H1 (cell line): ENCODE measurements around the gene SFMBT2. TPM values are rescaled to one million over a fixed set of nuclear protein-coding genes. Genes with fewer than 3 reads are reported as not detected.

Experiments
- CTCF ChIA-PET: fragments of 300-600 bp; sonication (Branson Sonifier 250); formaldehyde crosslinking; loops from one replicate; lab custom pipeline; 2021; ENCODE audit not compliant: partially characterized antibody; lab: Charles Lee
- POLR2A ChIA-PET: fragments of 300-600 bp; sonication (Branson Sonifier 250); formaldehyde crosslinking; loops from one replicate; lab custom pipeline; 2021; ENCODE audit warnings: inconsistent platforms; ENCODE audit not compliant: partially characterized antibody; lab: Charles Lee
- DNase-seq, 2 experiments: peaks; one replicate each; pipeline versions ENCODE4 v3.0.0 to v3.0.0-alpha.2; 2010 to 2022; ENCODE audit warnings: low spot score in 2 of 2, low read depth in 1 of 2, mixed read lengths in 1 of 2
- FAIRE-seq: peaks from 2 replicates; lab custom pipeline; 2011; peaks lifted over from hg19 to GRCh38; lab: Jason Lieb, UNC
- H2AFZ ChIP-seq: 2 replicates; pipeline ENCODE4 v1.8.1; 2012; ENCODE audit warnings: low read length, inconsistent platforms
- H2AK5ac ChIP-seq: 2 replicates; pipeline ENCODE4 v1.6.1; 2013; ENCODE audit warnings: low read depth, low read length
- H2BK120ac ChIP-seq: replicated peaks from 2 replicates; pipeline ENCODE3; 2013; ENCODE audit warnings: low read depth, low read length, inconsistent platforms
- H2BK12ac ChIP-seq: 2 replicates; pipeline ENCODE4 v1.6.1; 2013; ENCODE audit warnings: low read depth, low read length
- H2BK15ac ChIP-seq: 2 replicates; pipeline ENCODE4 v1.6.1; 2013; ENCODE audit warnings: low read length
- H2BK20ac ChIP-seq: 2 replicates; pipeline ENCODE4 v1.6.1; 2013; ENCODE audit warnings: low read length
- H2BK5ac ChIP-seq: 2 replicates; pipeline ENCODE4 v1.6.1; 2013; ENCODE audit warnings: low read depth, low read length
- H3K14ac ChIP-seq: 2 replicates; pipeline ENCODE4 v1.6.1; 2013; ENCODE audit warnings: inconsistent platforms; ENCODE audit not compliant: insufficient read length
- H3K18ac ChIP-seq: 2 replicates; pipeline ENCODE4 v1.6.1; 2013; ENCODE audit warnings: low read length; ENCODE audit errors: extremely low read depth
- H3K23ac ChIP-seq: 2 replicates; pipeline ENCODE4 v1.6.1; 2013; ENCODE audit warnings: inconsistent platforms; ENCODE audit not compliant: insufficient read length
- H3K23me2 ChIP-seq: 2 replicates; pipeline ENCODE4 v1.6.1; 2013; ENCODE audit warnings: low read depth, low read length
- H3K27ac ChIP-seq: 2 replicates; pipeline ENCODE4 v1.6.1; 2011; ENCODE audit warnings: low read depth, low read length, inconsistent platforms
- H3K27me3 ChIP-seq, 4 experiments: replicated peaks in 1 of 4; 1 replicate in 1 of 4; 2 replicates in 3 of 4; pipeline versions ENCODE4 v1.6.1 to v1.8.1; 2011 to 2013; ENCODE audit warnings: low read length in 3 of 4, mild to moderate bottlenecking in 3 of 4, inconsistent platforms in 2 of 4, mixed read lengths in 2 of 4, moderate library complexity in 1 of 4; ENCODE audit not compliant: control insufficient read depth in 3 of 4, insufficient read depth in 3 of 4; ENCODE audit errors: extremely low read depth in 1 of 4
- H3K36me3 ChIP-seq, 4 experiments: 2 replicates each; pipeline versions ENCODE4 v1.6.1 to v1.8.1; 2011 to 2013; ENCODE audit warnings: mild to moderate bottlenecking in 4 of 4, low read length in 3 of 4, moderate library complexity in 2 of 4, control low read depth in 1 of 4, inconsistent platforms in 1 of 4; ENCODE audit not compliant: insufficient read depth in 4 of 4, control insufficient read depth in 2 of 4
- H3K4ac ChIP-seq: replicated peaks from 2 replicates; pipeline ENCODE3; 2013; ENCODE audit warnings: low read length, low read depth, mixed read lengths, inconsistent platforms; ENCODE audit not compliant: insufficient read length
- H3K4me1 ChIP-seq, 4 experiments: replicated peaks in 1 of 4; 1 replicate in 1 of 4; 2 replicates in 3 of 4; pipeline versions ENCODE4 v1.6.1 to v1.8.1; 2011 to 2013; ENCODE audit warnings: low read length in 3 of 4, inconsistent platforms in 2 of 4, mixed read lengths in 1 of 4; ENCODE audit not compliant: insufficient read depth in 4 of 4, control insufficient read depth in 3 of 4
- H3K4me2 ChIP-seq, 2 experiments: 2 replicates each; pipeline versions ENCODE4 v1.6.1 to v1.8.1; 2011 to 2013; ENCODE audit warnings: low read depth in 2 of 2, low read length in 2 of 2, control low read depth in 1 of 2, inconsistent platforms in 1 of 2, mild to moderate bottlenecking in 1 of 2; ENCODE audit not compliant: insufficient read depth in 1 of 2
- H3K4me3 ChIP-seq, 4 experiments: fragments of 200-600, 300-600 bp in 1 of 4; sonication (generic), shearing (Covaris generic), sonication (Bioruptor Twin) in 1 of 4; 2 replicates each; pipeline versions ENCODE4 v1.5.1 to v1.8.1; 2011 to 2016; ENCODE audit warnings: low read length in 4 of 4, low read depth in 3 of 4, control low read depth in 2 of 4, inconsistent platforms in 2 of 4, mild to moderate bottlenecking in 2 of 4, mixed read lengths in 1 of 4, moderate library complexity in 1 of 4; ENCODE audit not compliant: insufficient read depth in 2 of 4; ENCODE audit errors: extremely low read depth in 1 of 4
- H3K56ac ChIP-seq: replicated peaks from 2 replicates; pipeline ENCODE3; 2013; ENCODE audit warnings: low read depth, mild to moderate bottlenecking, mixed read lengths, low read length, inconsistent platforms; ENCODE audit not compliant: insufficient read length
- H3K79me1 ChIP-seq: 2 replicates; pipeline ENCODE4 v1.6.1; 2013; ENCODE audit warnings: low read depth, low read length, control low read depth
- H3K79me2 ChIP-seq, 2 experiments: 2 replicates each; pipeline versions ENCODE4 v1.6.1 to v1.8.1; 2012 to 2013; ENCODE audit warnings: low read length in 2 of 2, mild to moderate bottlenecking in 2 of 2, inconsistent platforms in 1 of 2; ENCODE audit not compliant: insufficient read depth in 2 of 2, control insufficient read depth in 1 of 2
- H3K9ac ChIP-seq, 4 experiments: replicated peaks in 1 of 4; 1 replicate in 1 of 4; 2 replicates in 3 of 4; pipeline versions ENCODE4 v1.6.1 to v1.8.1; 2011 to 2013; ENCODE audit warnings: low read depth in 3 of 4, low read length in 3 of 4, control low read depth in 2 of 4, mild to moderate bottlenecking in 2 of 4, moderate library complexity in 2 of 4, inconsistent platforms in 1 of 4; ENCODE audit errors: extremely low read depth in 1 of 4
- H3K9me3 ChIP-seq, 2 experiments: 2 replicates each; pipeline versions ENCODE4 v1.6.1 to v1.8.1; 2012 to 2013; ENCODE audit warnings: mild to moderate bottlenecking in 2 of 2, moderate library complexity in 2 of 2, control low read depth in 1 of 2, inconsistent platforms in 1 of 2, low read depth in 1 of 2, low read length in 1 of 2, mixed read lengths in 1 of 2; ENCODE audit not compliant: insufficient read depth in 2 of 2
- H4K20me1 ChIP-seq, 2 experiments: replicated peaks in 1 of 2; 2 replicates each; pipeline versions ENCODE3 to v1.8.1; 2011 to 2013; ENCODE audit warnings: inconsistent platforms in 2 of 2, low read length in 2 of 2, mild to moderate bottlenecking in 1 of 2; ENCODE audit not compliant: insufficient read depth in 2 of 2, control insufficient read depth in 1 of 2
- H4K5ac ChIP-seq: 2 replicates; pipeline ENCODE4 v1.6.1; 2013; ENCODE audit warnings: low read length, low read depth, mixed read lengths, inconsistent platforms; ENCODE audit not compliant: insufficient read length
- H4K8ac ChIP-seq: 2 replicates; pipeline ENCODE4 v1.8.0; 2013; ENCODE audit warnings: mild to moderate bottlenecking, moderate library complexity, low read length, inconsistent platforms; ENCODE audit not compliant: insufficient read depth; ENCODE audit errors: extremely low read depth
- H4K91ac ChIP-seq: replicated peaks from 2 replicates; pipeline ENCODE3; 2013; ENCODE audit warnings: low read length, mixed read lengths, inconsistent platforms; ENCODE audit not compliant: insufficient read length
- BRCA1 ChIP-seq: IDR thresholded peaks from 2 replicates; pipeline ENCODE4 v1.6.1; 2012; ENCODE audit warnings: low read depth, low read length, improper control_type of control experiment
- GABPA ChIP-seq: IDR thresholded peaks from 2 replicates; pipeline ENCODE4 v1.6.1; 2011; ENCODE audit warnings: mild to moderate bottlenecking, low read length, moderate library complexity, borderline replicate concordance; ENCODE audit not compliant: insufficient read depth
- JUND ChIP-seq: IDR thresholded peaks from 2 replicates; pipeline ENCODE4 v1.6.1; 2011; ENCODE audit warnings: mild to moderate bottlenecking, improper control_type of control experiment, low read length
- KDM1A ChIP-seq: fragments of 200-600, 300-600 bp; sonication (generic); IDR thresholded peaks from 2 replicates; pipeline ENCODE4 v1.7.1; 2016; ENCODE audit warnings: mild to moderate bottlenecking, low read length, borderline replicate concordance
- KDM4A ChIP-seq: IDR thresholded peaks from one replicate; pipeline ENCODE4 v1.7.1; 2012; ENCODE audit warnings: low read depth, mild to moderate bottlenecking, moderate library complexity, low read length, inconsistent platforms; ENCODE audit not compliant: severe bottlenecking
- NRF1 ChIP-seq: IDR thresholded peaks from 2 replicates; pipeline ENCODE4 v1.6.1; 2011; ENCODE audit warnings: mild to moderate bottlenecking, low read depth, low read length, improper control_type of control experiment
- RBBP5 ChIP-seq: IDR thresholded peaks from 2 replicates; pipeline ENCODE4 v1.7.1; 2012; ENCODE audit warnings: low read depth, mild to moderate bottlenecking, inconsistent platforms, low read length, moderate library complexity, borderline replicate concordance
- SP4 ChIP-seq: IDR thresholded peaks from 2 replicates; pipeline ENCODE4 v1.6.1; 2012; ENCODE audit warnings: low read length, inconsistent platforms
- SRF ChIP-seq: IDR thresholded peaks from 2 replicates; pipeline ENCODE4 v1.6.1; 2011; ENCODE audit warnings: mild to moderate bottlenecking, low read depth, low read length, moderate library complexity
- TAF1 ChIP-seq: IDR thresholded peaks from 2 replicates; pipeline ENCODE4 v1.6.1; 2011; ENCODE audit warnings: mild to moderate bottlenecking, low read depth, low read length
- TCF12 ChIP-seq: IDR thresholded peaks from 2 replicates; pipeline ENCODE4 v1.6.1; 2011; ENCODE audit warnings: low read depth, mild to moderate bottlenecking, low read length
- TEAD4 ChIP-seq: IDR thresholded peaks from 2 replicates; pipeline ENCODE4 v1.6.1; 2012; ENCODE audit warnings: low read depth, low read length, inconsistent platforms, mixed read lengths
- WGBS, 2 experiments: shearing (Covaris generic) in 1 of 2; methylation state at CpG; one replicate each; pipeline versions ENCODE4 v1.1.6 to v1.1.7; 2013 to 2015; ENCODE audit warnings: low lambda C conversion rate in 2 of 2, mixed read lengths in 2 of 2, inconsistent platforms in 1 of 2, low coverage in 1 of 2, missing lambda C conversion rate in 1 of 2; ENCODE audit not compliant: insufficient replicate concordance in 2 of 2, insufficient coverage in 1 of 2, insufficient read length in 1 of 2; ENCODE audit errors: extremely low coverage in 1 of 2, missing lambda C conversion rate in 1 of 2; 5-methylcytosine and 5-hydroxymethylcytosine counted together
- polyA plus RNA-seq, 7 experiments: library from polyadenylated mRNA; depleted of rRNA in 3 of 7; stranded (reverse) in 5 of 7; unstranded in 2 of 7; fragments of >200 nt in 5 of 7; fragments of 200-250 nt in 2 of 7; gene quantifications; 1 replicate in 5 of 7; 2 replicates in 1 of 7; 4 replicates in 1 of 7; pipeline versions ENCODE4 v1.2.1 to v1.2.3, GENCODE V29; 2011 to 2013; ENCODE audit warnings: missing spikeins in 2 of 7, mixed read lengths in 2 of 7
- total RNA-seq: library from RNA; stranded (reverse); fragmentation: NEBNext Ultra II Directional; extraction: Animal tissue kit (Norgen Biotek cat#: 25700); gene quantifications from 2 replicates; pipeline ENCODE4 v1.2.1, GENCODE V29; 2021
- TF ChIP-seq, protein P1 (sequence below): IDR thresholded peaks from 2 replicates; pipeline ENCODE4 v1.6.1; 2012; ENCODE audit warnings: inconsistent platforms

SFMBT2 gene
- total and polyA plus RNA-seq, 2 of the 8 experiments (the other 6 are each of a cell fraction or from before 2014, with no cell fraction given): 2.9 to 11.0 TPM

GRCh38 chr10:7426349-7426748, 15.5 kb upstream of the SFMBT2 start:
- H3K56ac ChIP-seq: no peak overlapping the region
- no peak overlapping the region for H3K27ac ChIP-seq
- H3K4ac ChIP-seq: no peak overlapping the region
- no peak overlapping the region for H3K4me3 ChIP-seq
- H3K79me2 ChIP-seq: no peaks in the 10 kb centered on the region
- no peak overlapping the region for H3K4me2 ChIP-seq
- H3K9me3 ChIP-seq: no peaks in the 10 kb centered on the region
- POLR2A ChIA-PET: no interaction called here
- H4K5ac ChIP-seq: no peak overlapping the region
- no peak overlapping the region for H2BK15ac ChIP-seq
- no peak overlapping the region for H2AK5ac ChIP-seq
- H3K79me1 ChIP-seq: no peaks in the 10 kb centered on the region
- H3K27me3 ChIP-seq: peaks cover 0 to 1% (median 0%) of the 10 kb centered on the region in 4 experiments; a peak in 1 of 7 replicates
- H4K8ac ChIP-seq: no peak overlapping the region
- WGBS, 2 experiments: 88% methylated on average over 4 of the region's 4 CpGs; no CpG with 5 or more reads in 1 of the 2 experiments
- peaks cover 5 to 23% (median 17%) of the 10 kb centered on the region in 4 experiments; a peak in 6 of 7 replicates for H3K4me1 ChIP-seq
- no peak for FAIRE-seq
- H3K9ac ChIP-seq: no peak overlapping the region
- peak overlapping the region; percentile 34; the same call in 1 of the 2 replicates for H3K18ac ChIP-seq
- no peak overlapping the region; the same call in 1 of the 2 replicates for H2BK12ac ChIP-seq
- H4K20me1 ChIP-seq: no peaks in the 10 kb centered on the region
- no peak overlapping the region for H3K23ac ChIP-seq
- no peak overlapping the region for H2AFZ ChIP-seq
- no peak overlapping the region; the same call in 1 of the 2 replicates for H2BK5ac ChIP-seq
- CTCF ChIA-PET: interaction anchor here (1.0 to 1.7 kb wide), 2 partner anchors 9 to 305 kb away, joined by 3 read pairs; no protein-coding TSS in a partner anchor
- H4K91ac ChIP-seq: no peak overlapping the region
- no peaks in the 10 kb centered on the region; the same call in none of the 2 replicates for H3K23me2 ChIP-seq
- no peak overlapping the region for H2BK120ac ChIP-seq
- TF ChIP-seq BRCA1 (no peak), TAF1 (no peak), TCF12 (no peak), SP4 (no peak), RBBP5 (no peak), KDM4A (no peak), JUND (no peak), TEAD4 (no peak), SRF (no peak), KDM1A (no peak), NRF1 (no peak), GABPA (no peak)
- TF ChIP-seq, protein P1, sequence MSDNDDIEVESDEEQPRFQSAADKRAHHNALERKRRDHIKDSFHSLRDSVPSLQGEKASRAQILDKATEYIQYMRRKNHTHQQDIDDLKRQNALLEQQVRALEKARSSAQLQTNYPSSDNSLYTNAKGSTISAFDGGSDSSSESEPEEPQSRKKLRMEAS: no peak
- no peak for DNase-seq
- H3K36me3 ChIP-seq: no peaks in the 10 kb centered on the region
- H3K14ac ChIP-seq: no peak overlapping the region
- H2BK20ac ChIP-seq: no peak overlapping the region
